HG03095 (cell line): ENCODE measurements around the gene TPPP2.
"Not testable (repeated sequence)": the region's sequence is repeated elsewhere in the genome, so short reads cannot be mapped to it uniquely, and the experiment has no call there.

Experiments used
- ATAC-seq: cut with Tn5 transposase; IDR thresholded peaks from one replicate; pipeline ENCODE4 v1.9.1; 2021; ENCODE audit warnings: moderate library complexity; ENCODE audit not compliant: unreplicated experiment

Gene TPPP2

GRCh38 chr14:21029917-21030316, at the start of gene TPPP2:
Gene TPPP2 (plus strand): TSS chr14:21030217. CDS start chr14:21030582, 365 bp downstream.
- no peak for ATAC-seq

GRCh38 chr14:20980906-20981305, 49.1 kb upstream of the TPPP2 start:
- no peak for ATAC-seq

- ATAC-seq: no peak
Observed at GRCh38 chr14:20982646-20983369, 47.2 kb upstream of the TPPP2 start.

- ATAC-seq: not testable (repeated sequence)
Observed at GRCh38 chr14:20985650-20986049, 44.4 kb upstream of the TPPP2 start.

- ATAC-seq: no peak
Observed at GRCh38 chr14:20986811-20987210, 43.2 kb upstream of the TPPP2 start.

GRCh38 chr14:20988717-20989470, 41.1 kb upstream of the TPPP2 start:
- no peak for ATAC-seq

GRCh38 chr14:20989471-20989786, 40.6 kb upstream of the TPPP2 start:
- no peak for ATAC-seq

- peak; percentile 94 for ATAC-seq
Observed at GRCh38 chr14:20989787-20990600, 40.0 kb upstream of the TPPP2 start, which contains the start of gene METTL17. Gene METTL17 (plus strand): TSS chr14:20989980. CDS start chr14:20990003, 23 bp downstream.

- no peak for ATAC-seq
Observed at GRCh38 chr14:20996521-20996920, 33.5 kb upstream of the TPPP2 start.

- no peak for ATAC-seq
Observed at GRCh38 chr14:20997115-20997514, 32.9 kb upstream of the TPPP2 start.

GRCh38 chr14:20997564-20997963, 32.5 kb upstream of the TPPP2 start:
- ATAC-seq: no peak

- ATAC-seq: no peak
Observed at GRCh38 chr14:20998139-20998538, 31.9 kb upstream of the TPPP2 start.

GRCh38 chr14:20998674-20999366, 31.2 kb upstream of the TPPP2 start, which contains the start of gene SLC39A2:
Gene SLC39A2 (plus strand): TSS chr14:20999293. CDS start chr14:20999447, 154 bp downstream.
- no peak for ATAC-seq

GRCh38 chr14:20999591-20999990, 30.4 kb upstream of the TPPP2 start:
- ATAC-seq: no peak

GRCh38 chr14:21001218-21001617, 28.8 kb upstream of the TPPP2 start:
- ATAC-seq: no peak

GRCh38 chr14:21003788-21004346, 26.1 kb upstream of the TPPP2 start:
- ATAC-seq: no peak

- not testable (repeated sequence) for ATAC-seq
Observed at GRCh38 chr14:21009721-21010120, 20.3 kb upstream of the TPPP2 start.

- no peak for ATAC-seq
Observed at GRCh38 chr14:21011136-21011535, 18.9 kb upstream of the TPPP2 start.

GRCh38 chr14:21014761-21015190, 15.2 kb upstream of the TPPP2 start:
- ATAC-seq: peak; percentile 66

GRCh38 chr14:21015312-21015711, 14.7 kb upstream of the TPPP2 start:
- ATAC-seq: no peak
